ENCODE data around the gene SAMD8. TPM values are rescaled to one million over a fixed set of nuclear protein-coding genes. Genes with fewer than 3 reads are reported as not detected.

SAMD8 gene
- total and polyA plus RNA-seq, 10 of the 15 experiments (the other 5 are each of a cell fraction or from before 2014, with no cell fraction given), result 2.8 to 26.0 (median 9.3) TPM

DNA sequence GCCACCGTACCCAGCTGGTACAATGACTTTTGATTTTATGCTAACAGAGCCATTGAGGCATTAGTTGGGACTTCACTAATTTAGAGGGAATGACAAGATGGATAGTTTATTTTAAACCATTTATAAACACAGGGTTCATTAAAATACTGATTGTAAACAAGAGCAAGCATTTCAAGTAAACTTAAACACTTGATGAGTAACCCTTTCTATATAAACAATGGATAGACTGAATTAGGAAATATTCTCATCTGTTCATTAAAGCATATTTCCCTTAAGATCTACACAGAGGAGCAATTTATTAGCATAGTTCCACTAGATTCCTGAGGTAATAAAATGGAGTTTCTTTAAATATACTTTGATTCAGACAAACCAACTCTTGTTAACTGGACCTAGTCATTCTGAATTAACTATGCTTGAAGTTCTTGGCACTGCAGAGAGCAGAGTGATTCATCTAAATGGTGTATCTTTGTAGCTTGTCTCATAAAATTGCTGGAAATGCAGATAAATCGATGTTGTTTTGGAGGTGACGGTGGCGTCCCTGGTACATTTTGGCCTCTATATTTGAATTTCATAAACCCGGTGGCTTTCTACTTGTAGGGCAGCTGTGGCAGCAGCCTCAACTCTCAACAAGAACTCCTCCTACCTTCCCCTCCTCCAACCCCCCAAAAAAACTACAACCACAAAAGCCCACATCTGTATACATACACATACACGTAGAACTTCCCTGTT, 83.7 kb downstream of the SAMD8 start:
- POLR2A ChIA-PET, result no interaction called here
- FAIRE-seq, result no peak
- TF ChIP-seq CHD1 (IDR thresholded peaks at IDR 0.05; ENCODE audit: low read depth, low read length) (no peak), ZNF207 (IDR thresholded peaks at IDR 0.05; ENCODE audit: borderline replicate concordance) (no peak), EED (IDR thresholded peaks at IDR 0.05; ENCODE audit: low read depth) (no peak), NFXL1 (IDR thresholded peaks at IDR 0.05; ENCODE audit: borderline replicate concordance) (no peak), SRF (IDR thresholded peaks at IDR 0.05; ENCODE audit: low read depth in 2 of 2, low read length in 2 of 2) (no peak), RAD51 (IDR thresholded peaks at IDR 0.05) (no peak), MEF2A (IDR thresholded peaks at IDR 0.05; ENCODE audit: insufficient read depth, low read depth, low read length) (no peak), SMAD5 (IDR thresholded peaks at IDR 0.05; ENCODE audit: low read depth) (no peak), RCOR1 (conservative IDR thresholded peaks at IDR 0.05; ENCODE audit: low read depth, low read length) (no peak), BCL11A (IDR thresholded peaks at IDR 0.05; ENCODE audit: low read depth, low read length) (no peak), PML (IDR thresholded peaks at IDR 0.05; ENCODE audit: low read length) (no peak), HDAC2 (IDR thresholded peaks at IDR 0.05) (no peak), FOXK2 (IDR thresholded peaks at IDR 0.05) (no peak), ZNF217 (IDR thresholded peaks at IDR 0.05) (no peak), SUPT20H (IDR thresholded peaks at IDR 0.05; ENCODE audit: borderline replicate concordance, control insufficient read depth, low read depth, low read length) (no peak)
- TF ChIP-seq, protein P1, sequence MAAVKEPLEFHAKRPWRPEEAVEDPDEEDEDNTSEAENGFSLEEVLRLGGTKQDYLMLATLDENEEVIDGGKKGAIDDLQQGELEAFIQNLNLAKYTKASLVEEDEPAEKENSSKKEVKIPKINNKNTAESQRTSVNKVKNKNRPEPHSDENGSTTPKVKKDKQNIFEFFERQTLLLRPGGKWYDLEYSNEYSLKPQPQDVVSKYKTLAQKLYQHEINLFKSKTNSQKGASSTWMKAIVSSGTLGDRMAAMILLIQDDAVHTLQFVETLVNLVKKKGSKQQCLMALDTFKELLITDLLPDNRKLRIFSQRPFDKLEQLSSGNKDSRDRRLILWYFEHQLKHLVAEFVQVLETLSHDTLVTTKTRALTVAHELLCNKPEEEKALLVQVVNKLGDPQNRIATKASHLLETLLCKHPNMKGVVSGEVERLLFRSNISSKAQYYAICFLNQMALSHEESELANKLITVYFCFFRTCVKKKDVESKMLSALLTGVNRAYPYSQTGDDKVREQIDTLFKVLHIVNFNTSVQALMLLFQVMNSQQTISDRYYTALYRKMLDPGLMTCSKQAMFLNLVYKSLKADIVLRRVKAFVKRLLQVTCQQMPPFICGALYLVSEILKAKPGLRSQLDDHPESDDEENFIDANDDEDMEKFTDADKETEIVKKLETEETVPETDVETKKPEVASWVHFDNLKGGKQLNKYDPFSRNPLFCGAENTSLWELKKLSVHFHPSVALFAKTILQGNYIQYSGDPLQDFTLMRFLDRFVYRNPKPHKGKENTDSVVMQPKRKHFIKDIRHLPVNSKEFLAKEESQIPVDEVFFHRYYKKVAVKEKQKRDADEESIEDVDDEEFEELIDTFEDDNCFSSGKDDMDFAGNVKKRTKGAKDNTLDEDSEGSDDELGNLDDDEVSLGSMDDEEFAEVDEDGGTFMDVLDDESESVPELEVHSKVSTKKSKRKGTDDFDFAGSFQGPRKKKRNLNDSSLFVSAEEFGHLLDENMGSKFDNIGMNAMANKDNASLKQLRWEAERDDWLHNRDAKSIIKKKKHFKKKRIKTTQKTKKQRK (IDR thresholded peaks at IDR 0.05; ENCODE audit: low read depth, low read length), result no peak
- TF ChIP-seq, protein P2, sequence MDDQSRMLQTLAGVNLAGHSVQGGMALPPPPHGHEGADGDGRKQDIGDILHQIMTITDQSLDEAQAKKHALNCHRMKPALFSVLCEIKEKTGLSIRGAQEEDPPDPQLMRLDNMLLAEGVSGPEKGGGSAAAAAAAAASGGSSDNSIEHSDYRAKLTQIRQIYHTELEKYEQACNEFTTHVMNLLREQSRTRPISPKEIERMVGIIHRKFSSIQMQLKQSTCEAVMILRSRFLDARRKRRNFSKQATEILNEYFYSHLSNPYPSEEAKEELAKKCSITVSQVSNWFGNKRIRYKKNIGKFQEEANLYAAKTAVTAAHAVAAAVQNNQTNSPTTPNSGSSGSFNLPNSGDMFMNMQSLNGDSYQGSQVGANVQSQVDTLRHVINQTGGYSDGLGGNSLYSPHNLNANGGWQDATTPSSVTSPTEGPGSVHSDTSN (IDR thresholded peaks at IDR 0.05; ENCODE audit: insufficient replicate concordance, low read depth, low read length), result no peak
- TF ChIP-seq, protein P3, sequence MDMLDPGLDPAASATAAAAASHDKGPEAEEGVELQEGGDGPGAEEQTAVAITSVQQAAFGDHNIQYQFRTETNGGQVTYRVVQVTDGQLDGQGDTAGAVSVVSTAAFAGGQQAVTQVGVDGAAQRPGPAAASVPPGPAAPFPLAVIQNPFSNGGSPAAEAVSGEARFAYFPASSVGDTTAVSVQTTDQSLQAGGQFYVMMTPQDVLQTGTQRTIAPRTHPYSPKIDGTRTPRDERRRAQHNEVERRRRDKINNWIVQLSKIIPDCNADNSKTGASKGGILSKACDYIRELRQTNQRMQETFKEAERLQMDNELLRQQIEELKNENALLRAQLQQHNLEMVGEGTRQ (IDR thresholded peaks at IDR 0.05; ENCODE audit: borderline replicate concordance, low read depth, low read length), result no peak
- TF ChIP-seq, protein P4, sequence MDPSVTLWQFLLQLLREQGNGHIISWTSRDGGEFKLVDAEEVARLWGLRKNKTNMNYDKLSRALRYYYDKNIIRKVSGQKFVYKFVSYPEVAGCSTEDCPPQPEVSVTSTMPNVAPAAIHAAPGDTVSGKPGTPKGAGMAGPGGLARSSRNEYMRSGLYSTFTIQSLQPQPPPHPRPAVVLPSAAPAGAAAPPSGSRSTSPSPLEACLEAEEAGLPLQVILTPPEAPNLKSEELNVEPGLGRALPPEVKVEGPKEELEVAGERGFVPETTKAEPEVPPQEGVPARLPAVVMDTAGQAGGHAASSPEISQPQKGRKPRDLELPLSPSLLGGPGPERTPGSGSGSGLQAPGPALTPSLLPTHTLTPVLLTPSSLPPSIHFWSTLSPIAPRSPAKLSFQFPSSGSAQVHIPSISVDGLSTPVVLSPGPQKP (IDR thresholded peaks at IDR 0.05; ENCODE audit: low read depth, low read length), result no peak

More for the DNA sequence above, 83.7 kb downstream of the SAMD8 start:
- Histone ChIP-seq H2AFZ (ENCODE audit: control insufficient read depth, low read depth, low read length) (no peak overlapping the region), H3K9me3 (replicated peaks; ENCODE audit: control insufficient read depth, insufficient read depth, low read length) (no peaks in the 10 kb centered on the region), H3K9ac (ENCODE audit: control insufficient read depth, insufficient read depth, low read length) (no peak overlapping the region), H3K4me2 (ENCODE audit: control insufficient read depth, insufficient read depth) (no peak overlapping the region), H3K36me3 (ENCODE audit: control insufficient read depth in 2 of 2, insufficient read depth in 2 of 2, low read length in 1 of 2) (no peaks in the 10 kb centered on the region), H3K4me3 (no peak overlapping the region), H4K20me1 (ENCODE audit: control insufficient read depth, insufficient read depth) (no peaks in the 10 kb centered on the region), H3K27ac (ENCODE audit: control insufficient read depth, insufficient read depth) (no peak overlapping the region), H3K79me2 (ENCODE audit: control insufficient read depth, insufficient read depth, low read length) (no peaks in the 10 kb centered on the region), H3K4me1 (ENCODE audit: control insufficient read depth, insufficient read depth, low read length) (no peaks in the 10 kb centered on the region), H3K27me3 (replicated peaks in 1 of 2; ENCODE audit: control insufficient read depth in 2 of 2, insufficient read depth in 2 of 2, low read length in 1 of 2) (no peaks in the 10 kb centered on the region)
- ChIA-PET RAD21 (ENCODE audit: unreplicated experiment) (interaction anchor here (0.7 kb wide), 1 partner anchor 1065 kb away, joined by 3 read pairs; no protein-coding TSS in a partner anchor), SMC1A (ENCODE audit: uncharacterized antibody, unreplicated experiment) (interaction anchor here (1.1 to 1.3 kb wide), 2 partner anchors 12 to 43 kb away, joined by 3 read pairs; no protein-coding TSS in a partner anchor), CTCF (interaction anchor here (0.7 to 1.3 kb wide), 5 partner anchors 11 to 41 kb away, joined by 3 to 8 read pairs (median 4); partner anchors contain the start of genes COMTD1 and VDAC2)
- BruUV-seq (replicated peaks), result no TSS peak
- intact Hi-C loops (cut with micrococcal nuclease; ENCODE audit: unreplicated experiment), result no loop called here
- 96% methylated on average over 6 of the region's 6 CpGs for WGBS (ENCODE audit: insufficient coverage, insufficient replicate concordance, low lambda C conversion rate, missing lambda C conversion rate)
- ATAC-seq, result no peak
- DNase-seq (ENCODE audit: low read depth, low spot score), result no peak
- in situ Hi-C loops (cut with MboI), result no loop called here

Data from GM12878 (cell line).